Measurements from ENCODE around the gene KLHL30.

DNA sequence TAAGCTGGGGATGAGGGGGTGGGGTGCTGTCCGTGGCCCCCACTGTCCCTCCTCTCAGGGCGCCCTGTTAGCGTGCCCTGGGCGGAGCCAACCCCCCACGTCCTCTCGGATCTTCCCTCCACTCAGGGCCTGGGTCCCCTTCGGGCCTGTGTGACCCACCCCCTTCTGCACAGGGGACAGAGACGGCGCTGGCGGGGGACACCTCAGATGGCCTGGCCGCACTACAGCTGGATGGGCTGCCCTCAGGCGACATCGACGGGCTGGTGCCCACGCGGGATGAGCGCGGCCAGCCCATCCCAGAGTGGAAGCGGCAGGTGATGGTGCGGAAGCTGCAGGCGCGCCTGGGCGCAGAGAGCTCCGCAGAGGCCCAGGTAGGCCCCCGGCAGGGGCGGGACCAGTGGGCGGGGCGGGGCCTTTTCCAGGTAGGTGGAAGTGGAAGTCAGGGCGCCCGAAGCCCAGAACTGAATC, 9.9 kb upstream of the KLHL30 start:
- TF ChIP-seq EGR1 (IDR thresholded peaks at IDR 0.05) = no peak
- TF ChIP-seq, protein P1, sequence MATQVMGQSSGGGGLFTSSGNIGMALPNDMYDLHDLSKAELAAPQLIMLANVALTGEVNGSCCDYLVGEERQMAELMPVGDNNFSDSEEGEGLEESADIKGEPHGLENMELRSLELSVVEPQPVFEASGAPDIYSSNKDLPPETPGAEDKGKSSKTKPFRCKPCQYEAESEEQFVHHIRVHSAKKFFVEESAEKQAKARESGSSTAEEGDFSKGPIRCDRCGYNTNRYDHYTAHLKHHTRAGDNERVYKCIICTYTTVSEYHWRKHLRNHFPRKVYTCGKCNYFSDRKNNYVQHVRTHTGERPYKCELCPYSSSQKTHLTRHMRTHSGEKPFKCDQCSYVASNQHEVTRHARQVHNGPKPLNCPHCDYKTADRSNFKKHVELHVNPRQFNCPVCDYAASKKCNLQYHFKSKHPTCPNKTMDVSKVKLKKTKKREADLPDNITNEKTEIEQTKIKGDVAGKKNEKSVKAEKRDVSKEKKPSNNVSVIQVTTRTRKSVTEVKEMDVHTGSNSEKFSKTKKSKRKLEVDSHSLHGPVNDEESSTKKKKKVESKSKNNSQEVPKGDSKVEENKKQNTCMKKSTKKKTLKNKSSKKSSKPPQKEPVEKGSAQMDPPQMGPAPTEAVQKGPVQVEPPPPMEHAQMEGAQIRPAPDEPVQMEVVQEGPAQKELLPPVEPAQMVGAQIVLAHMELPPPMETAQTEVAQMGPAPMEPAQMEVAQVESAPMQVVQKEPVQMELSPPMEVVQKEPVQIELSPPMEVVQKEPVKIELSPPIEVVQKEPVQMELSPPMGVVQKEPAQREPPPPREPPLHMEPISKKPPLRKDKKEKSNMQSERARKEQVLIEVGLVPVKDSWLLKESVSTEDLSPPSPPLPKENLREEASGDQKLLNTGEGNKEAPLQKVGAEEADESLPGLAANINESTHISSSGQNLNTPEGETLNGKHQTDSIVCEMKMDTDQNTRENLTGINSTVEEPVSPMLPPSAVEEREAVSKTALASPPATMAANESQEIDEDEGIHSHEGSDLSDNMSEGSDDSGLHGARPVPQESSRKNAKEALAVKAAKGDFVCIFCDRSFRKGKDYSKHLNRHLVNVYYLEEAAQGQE (IDR thresholded peaks at IDR 0.05; ENCODE audit: low read depth) = no peak
- no peak for TF ChIP-seq ZBTB7A (IDR thresholded peaks at IDR 0.05; ENCODE audit: low read depth)
- no peak for TF ChIP-seq RAD21 (IDR thresholded peaks at IDR 0.05; ENCODE audit: low read depth)
- TF ChIP-seq EP300 (IDR thresholded peaks at IDR 0.05; ENCODE audit: borderline replicate concordance) = no peak
- TF ChIP-seq YY1 (IDR thresholded peaks at IDR 0.05; ENCODE audit: low read depth) = no peak
- TF ChIP-seq TCF12 (IDR thresholded peaks at IDR 0.05; ENCODE audit: low read depth) = no peak
- TF ChIP-seq FOXM1 (IDR thresholded peaks at IDR 0.05; ENCODE audit: borderline replicate concordance, low read depth) = no peak
- TF ChIP-seq USF1 (IDR thresholded peaks at IDR 0.05) = no peak
- no peak for TF ChIP-seq TAF1 (IDR thresholded peaks at IDR 0.05; ENCODE audit: low read depth)
- no peak for TF ChIP-seq NFIC (IDR thresholded peaks at IDR 0.05)
- TF ChIP-seq CREB1 (IDR thresholded peaks at IDR 0.05; ENCODE audit: low read depth) = no peak
- no peak for TF ChIP-seq TEAD4 (IDR thresholded peaks at IDR 0.05)
- no peak for TF ChIP-seq CEBPB (IDR thresholded peaks at IDR 0.05)

All from Ishikawa (cell line).